ENCODE results near the gene HOXB1. TPM values are rescaled to one million over a fixed set of nuclear protein-coding genes. Genes with fewer than 3 reads are reported as not detected.
A peak's percentile ranks its signal among the peaks of the same experiment; 100 is the strongest.
"Not testable (repeated sequence)": the region's sequence is repeated elsewhere in the genome, so short reads cannot be mapped to it uniquely, and the experiment has no call there.

The HOXB1 gene
- total RNA-seq, 1 donor from 2014 or later: not detected

GRCh38 chr17:48543107-48543853, 12.5 kb upstream of the HOXB1 start:
- DNase-seq: no peak

- no peak for DNase-seq
Measured at GRCh38 chr17:48542698-48543106, 11.9 kb upstream of the HOXB1 start.

GRCh38 chr17:48542114-48542656, 11.4 kb upstream of the HOXB1 start:
- no peak for DNase-seq

- peak; percentile 62 for DNase-seq
Measured at GRCh38 chr17:48541577-48542113, 10.8 kb upstream of the HOXB1 start.

- no peak for DNase-seq
Measured at GRCh38 chr17:48541036-48541576, 10.3 kb upstream of the HOXB1 start.

GRCh38 chr17:48540213-48540612, 9.4 kb upstream of the HOXB1 start:
- DNase-seq: no peak

- DNase-seq: no peak
Measured at GRCh38 chr17:48539177-48539576, 8.4 kb upstream of the HOXB1 start.

GRCh38 chr17:48537316-48537715, 6.5 kb upstream of the HOXB1 start:
- DNase-seq: no peak

- DNase-seq: not testable (repeated sequence)
Measured at GRCh38 chr17:48535793-48536559, 5.2 kb upstream of the HOXB1 start.

GRCh38 chr17:48532261-48532660, 1.4 kb upstream of the HOXB1 start:
- no peak for DNase-seq

GRCh38 chr17:48530208-48530886, 464 bp downstream of the HOXB1 start:
- no peak for DNase-seq

GRCh38 chr17:48529683-48530009, 1.2 kb downstream of the HOXB1 start:
- no peak for DNase-seq

- DNase-seq: no peak
Measured at GRCh38 chr17:48528936-48529682, 1.7 kb downstream of the HOXB1 start.

GRCh38 chr17:48528153-48528935, 2.5 kb downstream of the HOXB1 start:
- no peak for DNase-seq

GRCh38 chr17:48527547-48527932, 3.3 kb downstream of the HOXB1 start:
- no peak for DNase-seq

- DNase-seq: no peak
Measured at GRCh38 chr17:48526608-48527546, 3.9 kb downstream of the HOXB1 start.

GRCh38 chr17:48523010-48523409, 7.8 kb downstream of the HOXB1 start:
- DNase-seq: no peak

GRCh38 chr17:48522031-48522653, 8.7 kb downstream of the HOXB1 start:
- DNase-seq: no peak

- no peak for DNase-seq
Measured at GRCh38 chr17:48520631-48521079, 10.2 kb downstream of the HOXB1 start.
